CD4-positive, alpha-beta T cell treated with Interleukin-15 for 4 hours (primary cell): Measurements from ENCODE around the gene HIPK2.

Source experiments
- DNase-seq: peaks from one replicate; pipeline ENCODE4 v3.0.0-alpha.2; 2020; ENCODE audit warnings: low spot score

The HIPK2 gene

DNA sequence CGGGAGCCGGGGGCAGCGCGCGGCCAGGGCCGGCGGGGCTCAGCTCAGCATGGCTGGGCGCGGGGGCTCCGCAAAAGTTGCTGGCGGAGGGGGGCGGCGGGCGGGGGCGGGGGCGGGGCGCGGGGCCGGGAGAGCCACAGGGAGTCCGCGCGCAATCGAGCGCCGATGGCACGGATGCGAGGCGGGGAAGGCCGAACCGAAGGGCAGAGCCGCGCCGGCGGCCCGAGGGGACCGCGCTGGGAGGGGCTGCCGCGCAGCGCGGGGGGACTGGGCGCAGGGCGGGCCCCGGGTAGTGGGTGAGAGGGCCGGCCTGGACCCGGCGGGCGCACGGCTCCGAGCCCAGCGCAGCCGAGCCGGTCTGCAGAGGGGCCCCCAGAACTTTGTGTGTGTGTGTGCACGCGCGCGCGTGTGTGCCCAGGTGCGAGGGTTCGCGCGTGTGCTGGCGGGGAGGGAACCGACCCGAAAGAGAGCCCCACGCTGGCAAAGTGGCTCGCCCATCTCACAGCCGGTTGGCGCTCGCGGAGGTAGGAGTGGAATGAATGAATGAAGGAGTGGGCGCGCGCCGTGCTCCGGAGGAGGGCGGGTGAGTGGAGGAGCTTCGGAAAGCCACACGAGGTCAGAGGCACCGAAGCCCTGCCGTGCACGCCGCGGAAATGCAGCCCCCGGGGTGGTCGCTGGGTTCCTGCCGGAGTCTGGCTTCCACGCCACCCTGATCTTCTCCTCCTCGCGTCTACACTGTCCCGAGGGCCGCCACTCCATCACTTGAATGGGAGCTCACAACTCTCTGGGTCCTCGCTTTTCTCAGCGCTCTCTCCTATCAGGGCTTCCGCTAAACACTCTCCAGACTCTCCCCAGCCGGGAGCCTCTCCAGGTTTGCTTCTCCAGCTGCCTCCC is at the start of gene HIPK2:
Gene HIPK2 (minus strand): TSS at position 51 of the 894 bp plus-strand sequence. CDS start 375 bp downstream, outside the sequence.
- DNase-seq: peak; percentile 66

GRCh38 chr7:139827042-139827441 is 49.2 kb upstream of the HIPK2 start:
- no peak for DNase-seq

DNA sequence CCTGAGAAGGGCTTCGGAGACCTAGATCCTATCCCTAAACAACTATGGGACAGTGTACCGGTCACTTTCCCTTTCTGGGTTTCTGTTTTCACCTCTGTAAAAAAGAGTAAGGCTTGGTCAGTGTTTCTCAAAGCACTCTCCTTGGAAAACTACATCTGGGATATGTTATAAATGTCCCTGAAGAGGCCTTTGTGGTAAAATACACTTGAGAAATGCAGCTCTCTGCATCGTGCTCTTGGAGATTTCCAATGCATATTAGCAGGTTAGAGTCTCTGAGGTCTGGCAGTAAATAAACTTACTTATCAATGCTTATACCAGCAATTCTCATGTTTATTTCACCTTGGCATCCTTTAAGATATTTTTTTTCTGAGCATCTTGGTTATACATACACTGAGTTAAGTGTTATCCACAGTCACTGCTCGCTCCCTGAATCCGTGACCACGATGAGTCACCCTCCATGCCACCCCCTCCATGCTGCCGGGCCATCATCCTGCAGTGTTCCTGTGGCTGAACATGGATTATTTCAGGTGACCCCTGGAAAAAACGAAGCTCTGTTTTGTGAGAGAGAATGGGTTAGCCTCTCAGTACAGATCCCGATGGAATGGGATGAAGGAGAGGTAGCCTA is 48.0 kb upstream of the HIPK2 start:
- DNase-seq: no peak

DNA sequence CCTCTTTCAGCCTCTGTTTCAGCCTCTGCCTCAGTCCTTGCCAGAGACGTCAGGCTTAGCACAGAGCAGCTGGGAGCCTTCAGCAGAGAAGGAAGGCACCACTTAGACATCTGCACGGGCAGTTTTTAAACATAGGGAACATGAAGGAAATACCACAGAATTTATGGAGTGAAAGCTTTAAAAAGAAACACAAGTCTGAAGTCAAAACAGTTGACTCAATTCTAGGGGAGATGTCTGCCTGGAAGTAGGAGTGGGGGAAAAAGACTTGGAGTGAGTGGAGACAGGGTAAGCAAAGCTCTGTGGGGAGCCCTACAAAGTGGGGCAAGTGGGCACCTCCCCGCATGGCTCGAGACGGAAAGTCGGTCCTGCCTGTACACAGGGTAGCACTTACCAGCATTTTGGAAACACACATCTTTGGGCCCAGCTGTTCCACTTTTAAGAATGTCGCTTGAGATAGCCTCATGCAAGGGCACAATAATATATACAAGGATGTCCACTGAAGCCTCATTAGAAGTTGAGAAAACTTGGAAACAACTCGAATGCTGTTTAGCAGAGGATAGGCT is 46.2 kb upstream of the HIPK2 start:
- no peak for DNase-seq

DNA sequence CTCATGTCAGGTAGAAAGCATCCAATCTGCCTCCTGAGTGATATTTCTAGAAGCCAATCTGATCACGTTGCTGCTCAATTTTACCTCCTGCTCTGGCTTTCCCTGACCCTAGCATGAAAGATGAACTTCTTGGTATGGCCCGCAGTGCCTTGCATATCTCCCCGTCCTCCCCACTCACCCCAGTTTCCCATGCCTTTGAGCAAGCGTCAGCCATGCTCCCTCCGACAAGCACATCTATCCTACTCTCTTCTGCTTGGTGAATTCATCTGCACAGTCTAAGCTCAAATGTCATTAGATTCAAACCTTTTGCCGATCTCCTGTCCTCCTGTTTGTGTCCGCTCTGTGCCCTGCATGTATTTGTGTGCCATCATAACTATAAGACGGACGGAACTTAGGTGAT is 45.1 kb upstream of the HIPK2 start:
- DNase-seq: no peak

GRCh38 chr7:139821349-139822105 is 43.7 kb upstream of the HIPK2 start:
- DNase-seq: no peak

GRCh38 chr7:139820089-139820488 is 42.3 kb upstream of the HIPK2 start:
- no peak for DNase-seq

- no peak for DNase-seq
These were observed 39.5 kb upstream of the HIPK2 start for GRCh38 chr7:139817249-139817648.

DNA sequence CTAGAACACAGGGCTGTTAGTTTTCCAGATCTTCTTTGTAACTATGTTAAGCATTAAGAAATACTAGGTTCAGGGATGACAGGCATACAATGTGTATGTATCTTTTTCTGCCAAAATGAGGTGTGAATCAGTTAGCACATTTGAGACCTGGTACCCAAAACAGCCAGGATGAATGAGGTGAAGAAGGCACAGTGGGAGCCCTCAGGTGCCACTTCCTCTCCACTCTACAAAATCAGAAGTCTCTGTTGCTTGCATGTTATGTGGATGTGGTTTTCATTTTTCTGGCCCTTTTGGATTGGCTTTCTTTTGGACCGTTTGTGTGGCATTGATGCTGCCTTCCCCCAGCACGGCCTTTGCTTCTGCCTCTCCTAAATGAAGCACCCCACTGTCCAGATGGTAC is 35.9 kb upstream of the HIPK2 start:
- DNase-seq: no peak

- no peak for DNase-seq
These were observed 35.4 kb upstream of the HIPK2 start for GRCh38 chr7:139813151-139813550.

GRCh38 chr7:139811066-139811465 is 33.3 kb upstream of the HIPK2 start:
- no peak for DNase-seq

DNA sequence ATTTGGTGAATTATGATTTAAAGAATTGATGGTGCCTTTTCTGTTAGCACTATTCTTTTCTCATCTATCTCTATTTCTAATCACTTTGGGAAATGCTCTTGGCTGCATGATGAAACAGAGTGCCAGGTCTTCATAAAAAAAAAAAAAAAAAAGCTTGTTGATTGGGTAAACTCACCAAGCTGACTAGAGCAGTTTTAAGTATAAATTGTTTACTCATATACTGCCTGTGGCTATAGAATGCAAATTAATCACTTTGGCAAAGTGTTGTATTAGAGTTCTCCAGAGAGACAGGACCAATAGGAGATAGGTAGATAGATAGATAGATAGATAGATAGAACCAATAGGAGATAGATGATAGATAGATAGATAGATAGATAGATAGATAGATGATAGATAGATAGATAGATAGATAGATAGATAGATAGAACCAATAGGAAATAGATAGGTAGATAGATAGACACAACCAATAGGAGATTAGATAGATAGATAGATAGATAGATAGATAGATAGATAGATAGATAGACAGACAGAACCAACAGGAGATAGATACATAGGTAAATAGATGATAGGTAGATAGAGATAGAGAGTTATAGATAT is 31.1 kb upstream of the HIPK2 start:
- no peak for DNase-seq

GRCh38 chr7:139808427-139808826 is 30.6 kb upstream of the HIPK2 start:
- no peak for DNase-seq

DNA sequence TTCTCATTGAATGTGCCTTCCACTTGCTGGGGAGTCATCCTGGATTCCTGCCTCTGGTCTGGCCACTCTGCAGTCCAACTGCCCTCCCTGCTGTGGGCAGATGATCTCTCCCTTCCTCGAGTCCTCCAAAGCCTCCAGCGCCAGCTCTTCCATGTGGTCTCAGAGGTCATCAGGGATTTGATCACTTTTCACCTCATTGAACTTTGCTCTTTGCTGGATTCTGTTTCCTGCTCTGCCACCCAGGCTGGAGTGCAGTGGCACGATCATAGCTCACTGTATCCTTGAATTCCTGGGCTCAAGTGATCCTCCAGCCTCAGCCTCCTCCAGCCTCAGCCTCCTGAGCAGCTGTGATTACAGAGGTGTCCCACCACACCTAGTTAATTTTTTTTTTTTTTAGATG is 29.2 kb upstream of the HIPK2 start:
- no peak for DNase-seq

GRCh38 chr7:139804571-139804970 is 26.8 kb upstream of the HIPK2 start:
- no peak for DNase-seq

DNA sequence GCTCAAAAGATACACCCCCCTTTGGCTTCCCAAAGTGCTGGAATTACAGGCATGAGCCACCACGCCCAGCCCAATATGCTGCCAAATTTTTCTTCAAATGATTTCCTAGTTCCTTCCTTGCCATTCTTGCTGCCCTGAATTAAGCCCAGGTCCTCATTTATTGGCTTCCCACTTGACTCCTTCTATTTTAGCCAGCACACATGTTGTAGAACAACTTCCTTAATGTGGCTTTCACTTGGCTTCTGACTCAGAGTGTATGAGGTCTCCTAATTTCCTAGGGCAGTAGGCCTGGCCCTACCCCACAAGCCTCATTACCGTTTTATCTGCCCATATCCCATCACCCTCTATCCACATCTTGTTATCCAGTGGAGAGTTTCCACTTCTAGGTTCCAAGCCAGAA is 21.8 kb upstream of the HIPK2 start:
- no peak for DNase-seq

- no peak for DNase-seq
These were observed 21.1 kb upstream of the HIPK2 start for GRCh38 chr7:139798892-139799291.

DNA sequence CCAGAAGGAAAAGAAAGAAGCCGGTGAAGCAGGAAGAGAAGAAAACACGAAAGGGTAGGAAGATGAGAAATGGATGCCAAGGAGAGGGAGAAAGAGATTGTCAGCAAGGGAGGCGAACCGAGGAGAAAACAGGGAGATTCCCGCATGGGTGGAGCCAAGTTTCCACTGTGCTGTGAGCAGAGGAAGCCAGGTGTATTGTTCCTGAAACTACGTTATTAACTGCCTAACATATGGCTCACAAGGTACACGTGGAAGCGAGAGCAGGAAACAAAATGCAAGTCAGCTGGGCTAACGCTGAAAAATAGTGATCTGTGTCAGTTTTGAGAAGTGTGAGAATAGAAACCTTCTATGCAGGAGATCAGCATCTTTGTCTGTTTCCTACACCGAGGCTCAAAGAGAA is 20.4 kb upstream of the HIPK2 start:
- no peak for DNase-seq

DNA sequence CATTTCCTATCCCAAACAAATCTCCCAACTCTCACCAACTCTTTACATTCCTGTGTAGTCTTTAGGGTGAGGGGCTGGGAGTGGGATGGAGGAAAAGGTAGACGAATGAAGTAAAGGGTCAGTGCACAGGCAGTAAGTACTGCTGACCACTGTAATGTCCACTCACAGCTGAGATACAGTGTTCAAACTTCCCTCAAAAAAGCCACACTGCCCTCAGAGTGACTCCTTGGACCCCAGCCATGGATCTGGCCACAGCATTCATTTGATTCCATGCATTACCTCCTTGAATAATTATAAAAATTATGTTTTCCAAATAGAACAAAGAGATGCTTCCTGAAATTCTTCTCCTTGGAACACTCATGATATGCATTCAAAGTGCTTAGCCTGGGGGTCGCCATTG is 19.8 kb upstream of the HIPK2 start:
- DNase-seq: no peak

GRCh38 chr7:139791316-139791715 is 13.5 kb upstream of the HIPK2 start:
- no peak for DNase-seq

- no peak for DNase-seq
These were observed 6.8 kb upstream of the HIPK2 start for GRCh38 chr7:139784648-139785047.
